Lower leg skin (tissue), 4 donors: Measurements from ENCODE around the gene KHDRBS2. TPM values are rescaled to one million over a fixed set of nuclear protein-coding genes. Genes with fewer than 3 reads are reported as not detected.

Experiments
- DNase-seq, 2 donors: peaks; one replicate each; pipeline ENCODE4 v3.0.0-alpha.2; 2019; ENCODE audit warnings: low spot score in 2 of 2
- H3K4me3 ChIP-seq: fragments of 200-600 bp; sonication (generic); 2 replicates; pipeline ENCODE4 v1.5.1; 2017; ENCODE audit warnings: mild to moderate bottlenecking, low read depth; ENCODE audit not compliant: poor library complexity, severe bottlenecking
- POLR2A ChIP-seq, 2 donors: fragments of 450-650 bp; IDR thresholded peaks; one replicate each; pipeline ENCODE4 v1.6.1; 2016 to 2017; ENCODE audit warnings: antibody characterized with exemption in 2 of 2, mild to moderate bottlenecking in 1 of 2, moderate library complexity in 1 of 2
- WGBS, 2 donors: methylation state at CpG; one replicate each; pipeline ENCODE4 v1.1.5; 2018; 5-methylcytosine and 5-hydroxymethylcytosine counted together
- intact Hi-C: fragments of 100-400 bp; cut with DNase I; formaldehyde crosslinking; loops from one replicate; pipeline ENCODE4 v1.15.0; 2023; ENCODE audit warnings: low total_unique reads
- total RNA-seq, 4 donors: library from RNA; depleted of rRNA; stranded (reverse); fragments of >200 nt; gene quantifications; one replicate each; pipeline ENCODE4 v1.1.0, GENCODE V29; 2016
- TF ChIP-seq, protein P1 (sequence below), 3 donors: fragments of 450-650 bp; IDR thresholded peaks; one replicate each; pipeline ENCODE4 v1.5.1; 2016; ENCODE audit warnings: antibody characterized with exemption in 3 of 3, mild to moderate bottlenecking in 3 of 3, moderate library complexity in 2 of 3

KHDRBS2 gene
- total RNA-seq, 4 donors from 2014 or later, result 0.19 TPM; not detected in 3

DNA sequence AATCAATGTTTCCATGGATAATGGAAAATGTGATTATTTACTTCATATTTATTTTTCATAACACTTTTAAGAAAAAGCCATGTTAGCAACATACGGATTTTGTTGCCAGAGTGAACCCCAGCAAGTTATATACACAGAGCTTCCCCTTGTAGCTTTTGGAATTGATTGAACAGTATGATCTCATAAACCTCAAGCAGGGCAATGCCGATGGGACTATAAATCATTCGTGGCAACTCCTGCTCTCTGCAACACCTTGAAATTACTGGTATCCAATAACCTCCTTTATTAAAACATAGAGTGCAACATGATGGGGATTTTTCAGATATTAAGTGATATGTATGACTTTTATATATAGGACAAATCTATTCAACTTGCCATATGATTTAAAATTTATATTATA is 428.5 kb downstream of the KHDRBS2 start:
- DNase-seq, result no peak
- 65 to 68% methylated on average over 3 of the region's 3 CpGs for WGBS, 2 donors
- TF ChIP-seq, protein P1, sequence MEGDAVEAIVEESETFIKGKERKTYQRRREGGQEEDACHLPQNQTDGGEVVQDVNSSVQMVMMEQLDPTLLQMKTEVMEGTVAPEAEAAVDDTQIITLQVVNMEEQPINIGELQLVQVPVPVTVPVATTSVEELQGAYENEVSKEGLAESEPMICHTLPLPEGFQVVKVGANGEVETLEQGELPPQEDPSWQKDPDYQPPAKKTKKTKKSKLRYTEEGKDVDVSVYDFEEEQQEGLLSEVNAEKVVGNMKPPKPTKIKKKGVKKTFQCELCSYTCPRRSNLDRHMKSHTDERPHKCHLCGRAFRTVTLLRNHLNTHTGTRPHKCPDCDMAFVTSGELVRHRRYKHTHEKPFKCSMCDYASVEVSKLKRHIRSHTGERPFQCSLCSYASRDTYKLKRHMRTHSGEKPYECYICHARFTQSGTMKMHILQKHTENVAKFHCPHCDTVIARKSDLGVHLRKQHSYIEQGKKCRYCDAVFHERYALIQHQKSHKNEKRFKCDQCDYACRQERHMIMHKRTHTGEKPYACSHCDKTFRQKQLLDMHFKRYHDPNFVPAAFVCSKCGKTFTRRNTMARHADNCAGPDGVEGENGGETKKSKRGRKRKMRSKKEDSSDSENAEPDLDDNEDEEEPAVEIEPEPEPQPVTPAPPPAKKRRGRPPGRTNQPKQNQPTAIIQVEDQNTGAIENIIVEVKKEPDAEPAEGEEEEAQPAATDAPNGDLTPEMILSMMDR (IDR thresholded peaks at IDR 0.05), result no peak
- no peak for TF ChIP-seq POLR2A (IDR thresholded peaks at IDR 0.05)
- H3K4me3 ChIP-seq, result no peak overlapping the region
- intact Hi-C loops, result no loop called here

DNA sequence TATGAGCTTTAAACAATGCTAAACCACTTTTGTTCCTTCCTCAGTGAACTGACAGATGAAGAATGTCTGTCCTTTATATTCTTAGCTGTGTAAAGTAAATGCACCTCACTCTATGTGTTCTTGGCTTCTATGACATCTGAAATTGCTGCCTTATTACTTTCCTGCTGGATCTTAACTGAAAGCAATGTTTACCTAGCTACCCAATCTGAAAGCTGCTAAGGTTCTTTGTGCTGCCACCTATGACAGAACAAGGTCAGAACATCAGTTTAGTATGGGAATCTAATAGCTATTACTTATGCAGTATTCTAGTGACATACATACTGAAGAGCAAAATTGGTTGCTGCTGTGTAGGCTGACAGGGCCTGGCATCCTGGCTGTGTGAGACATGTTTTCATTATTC is 444.1 kb downstream of the KHDRBS2 start:
- H3K4me3 ChIP-seq, result no peak overlapping the region
- DNase-seq, result no peak
- TF ChIP-seq POLR2A (IDR thresholded peaks at IDR 0.05), result no peak
- TF ChIP-seq, protein P1 (IDR thresholded peaks at IDR 0.05), result no peak
- intact Hi-C loops, result no loop called here

DNA sequence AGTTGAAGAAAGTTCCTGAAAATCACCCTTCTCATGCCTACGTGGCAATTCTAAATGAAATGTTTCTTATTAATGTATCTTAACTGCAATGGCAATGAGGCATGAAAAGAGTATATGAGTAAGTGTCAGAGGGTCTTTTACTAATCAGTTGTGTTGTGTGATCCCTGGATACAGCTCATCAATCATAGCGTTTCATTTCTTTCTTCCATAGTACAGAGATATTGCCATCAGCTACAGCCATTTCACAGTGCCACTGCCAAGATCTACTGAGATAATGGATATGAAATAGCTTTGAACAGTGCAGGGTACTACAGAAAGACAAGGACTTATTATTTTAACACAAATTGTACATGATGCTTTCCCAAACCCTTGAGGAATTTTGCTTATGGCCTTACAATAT is 450.8 kb downstream of the KHDRBS2 start:
- TF ChIP-seq POLR2A (IDR thresholded peaks at IDR 0.05), result no peak
- TF ChIP-seq, protein P1 (IDR thresholded peaks at IDR 0.05), result no peak
- no peak overlapping the region for H3K4me3 ChIP-seq
- no peak for DNase-seq
- WGBS, 2 donors, result 46 to 51% methylated on average over 2 of the region's 2 CpGs
- intact Hi-C loops, result no loop called here

DNA sequence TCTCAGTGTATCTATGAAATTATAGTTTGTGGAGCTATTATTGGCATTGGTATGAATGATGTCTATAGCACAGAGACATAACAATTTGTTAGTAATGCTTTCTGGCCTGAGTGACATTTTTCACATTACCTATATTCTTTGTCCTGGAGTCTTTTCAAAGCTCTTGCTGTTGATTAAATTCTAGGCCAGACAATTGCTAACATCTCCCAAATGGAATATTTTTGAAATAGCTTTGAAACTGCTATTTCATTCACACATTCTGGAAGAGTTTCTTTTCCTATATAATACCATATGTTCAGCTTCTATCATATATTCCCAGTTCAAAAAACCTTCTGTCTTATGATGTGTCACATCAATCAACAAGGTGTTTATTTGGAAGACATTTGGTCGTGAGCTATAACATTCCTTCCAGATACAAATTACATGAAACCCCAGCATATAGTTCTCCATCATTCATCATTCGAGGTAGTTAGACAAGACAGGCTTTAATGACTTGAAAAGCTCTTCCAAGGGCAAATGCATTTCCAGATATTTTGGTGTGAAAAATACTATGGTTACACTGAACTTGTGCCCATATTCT is 452.8 kb downstream of the KHDRBS2 start:
- TF ChIP-seq, protein P1 (IDR thresholded peaks at IDR 0.05), result no peak
- no peak for TF ChIP-seq POLR2A (IDR thresholded peaks at IDR 0.05)
- intact Hi-C loops, result no loop called here
- 30 to 41% methylated on average over 2 of the region's 2 CpGs for WGBS, 2 donors
- H3K4me3 ChIP-seq, result no peak overlapping the region
- DNase-seq, result no peak

DNA sequence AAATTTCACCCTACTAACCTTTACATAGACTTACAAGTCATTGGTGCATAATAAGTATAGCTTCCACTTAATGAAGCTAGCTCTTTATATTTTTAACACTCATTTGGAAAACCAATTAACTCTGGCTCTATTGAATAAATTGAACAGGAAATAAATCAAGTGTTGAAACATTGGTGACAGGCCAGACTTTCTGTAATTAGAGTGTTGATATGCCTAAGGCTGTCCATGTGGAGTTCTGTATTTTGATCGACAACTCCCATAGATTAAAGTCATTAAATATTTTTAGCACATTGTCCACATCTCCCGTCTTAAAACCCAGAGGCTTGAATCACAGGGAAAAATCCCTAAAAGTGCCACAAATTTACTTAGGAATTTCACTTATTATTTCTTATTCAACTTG is 468.3 kb downstream of the KHDRBS2 start:
- intact Hi-C loops, result no loop called here
- TF ChIP-seq POLR2A (IDR thresholded peaks at IDR 0.05), result no peak
- TF ChIP-seq, protein P1 (IDR thresholded peaks at IDR 0.05), result no peak
- no peak for DNase-seq
- no peak overlapping the region for H3K4me3 ChIP-seq
- WGBS, 2 donors, result 34 to 37% methylated on average over 2 of the region's 2 CpGs

DNA sequence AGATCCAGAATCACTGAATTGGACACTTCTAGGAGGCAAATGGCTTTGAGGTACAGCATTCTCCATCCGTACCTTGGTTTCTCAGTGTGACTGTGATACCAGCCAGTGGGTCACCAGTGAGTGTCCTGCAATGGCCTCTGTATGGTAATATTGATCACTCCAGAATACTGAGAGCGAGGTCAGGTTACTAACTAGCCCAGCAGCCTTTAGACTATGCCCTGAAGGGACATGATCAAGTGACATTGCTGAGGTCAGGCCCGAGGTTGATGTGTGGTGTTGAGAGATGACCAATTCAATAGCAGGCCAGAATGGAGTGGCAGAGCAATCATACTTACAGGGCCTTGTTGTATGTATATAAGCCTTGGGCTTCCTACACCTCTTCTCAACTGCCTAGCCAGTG is 476.0 kb downstream of the KHDRBS2 start:
- TF ChIP-seq, protein P1 (IDR thresholded peaks at IDR 0.05), result no peak
- TF ChIP-seq POLR2A (IDR thresholded peaks at IDR 0.05), result no peak
- no peak overlapping the region for H3K4me3 ChIP-seq
- intact Hi-C loops, result no loop called here
- no peak for DNase-seq
- 55 to 71% methylated on average over 3 of the region's 3 CpGs for WGBS, 2 donors
